OCI-LY3 (cell line): ENCODE results near the gene UNKL.

Experiments used
- H2AFZ ChIP-seq: fragments of 200-600, 300-600 bp; shearing (Covaris generic); 2 replicates; pipeline ENCODE4 v1.6.0; 2014; ENCODE audit warnings: antibody characterized with exemption, low read depth, low read length
- H3K27ac ChIP-seq: fragments of 200-600, 300-600 bp; sonication (generic); 2 replicates; pipeline ENCODE4 v1.5.1; 2014; ENCODE audit warnings: mild to moderate bottlenecking, low read length, moderate library complexity, mixed read lengths
- H3K27me3 ChIP-seq: fragments of 200-600, 300-600 bp; sonication (generic); 2 replicates; pipeline ENCODE4 v1.6.1; 2014; ENCODE audit warnings: low read depth, low read length, mixed read lengths
- H3K36me3 ChIP-seq: fragments of 200-600, 300-600 bp; sonication (generic); replicated peaks from 2 replicates; pipeline ENCODE3; 2014; ENCODE audit warnings: low read depth, low read length, mixed read lengths
- H3K4me1 ChIP-seq: fragments of 300-600, 200-600 bp; sonication (generic); 2 replicates; pipeline ENCODE4 v1.6.1; 2014; ENCODE audit warnings: low read length, mixed read lengths
- H3K4me2 ChIP-seq: fragments of 200-600, 300-600 bp; sonication (generic); 2 replicates; pipeline ENCODE4 v1.6.1; 2014; ENCODE audit warnings: low read length, mixed read lengths
- H3K4me3 ChIP-seq: fragments of 300-600, 200-600 bp; sonication (generic); 2 replicates; pipeline ENCODE4 v1.5.1; 2014; ENCODE audit warnings: antibody characterized with exemption, mild to moderate bottlenecking, low read length, moderate library complexity
- H3K79me2 ChIP-seq: fragments of 300-600, 200-600 bp; shearing (Covaris generic); 2 replicates; pipeline ENCODE4 v1.6.1; 2014; ENCODE audit warnings: mild to moderate bottlenecking, low read length, mixed read lengths
- H3K9ac ChIP-seq: fragments of 300-600, 200-600 bp; shearing (Covaris generic); 2 replicates; pipeline ENCODE4 v1.6.0; 2014; ENCODE audit warnings: mild to moderate bottlenecking, low read length, moderate library complexity
- H3K9me3 ChIP-seq: fragments of 200-600, 300-600 bp; shearing (Covaris generic); 2 replicates; pipeline ENCODE4 v1.6.1; 2014; ENCODE audit warnings: low read length, mixed read lengths; ENCODE audit not compliant: insufficient read depth
- H4K20me1 ChIP-seq: fragments of 200-600, 300-600 bp; sonication (generic); 2 replicates; pipeline ENCODE4 v1.6.1; 2016; ENCODE audit warnings: low read length, mixed read lengths; ENCODE audit not compliant: insufficient read depth
- CTCF ChIP-seq: fragments of 200-600, 300-600 bp; sonication (generic); IDR thresholded peaks from 2 replicates; pipeline ENCODE4 v1.5.1; 2014; ENCODE audit warnings: antibody characterized with exemption, low read length, low read depth
- EZH2phosphoT487 ChIP-seq: fragments of 200-600 bp; shearing (Covaris generic); IDR thresholded peaks from 2 replicates; pipeline ENCODE4 v1.6.1; 2018; ENCODE audit warnings: antibody characterized with exemption, mixed run types, low read depth

UNKL gene

DNA sequence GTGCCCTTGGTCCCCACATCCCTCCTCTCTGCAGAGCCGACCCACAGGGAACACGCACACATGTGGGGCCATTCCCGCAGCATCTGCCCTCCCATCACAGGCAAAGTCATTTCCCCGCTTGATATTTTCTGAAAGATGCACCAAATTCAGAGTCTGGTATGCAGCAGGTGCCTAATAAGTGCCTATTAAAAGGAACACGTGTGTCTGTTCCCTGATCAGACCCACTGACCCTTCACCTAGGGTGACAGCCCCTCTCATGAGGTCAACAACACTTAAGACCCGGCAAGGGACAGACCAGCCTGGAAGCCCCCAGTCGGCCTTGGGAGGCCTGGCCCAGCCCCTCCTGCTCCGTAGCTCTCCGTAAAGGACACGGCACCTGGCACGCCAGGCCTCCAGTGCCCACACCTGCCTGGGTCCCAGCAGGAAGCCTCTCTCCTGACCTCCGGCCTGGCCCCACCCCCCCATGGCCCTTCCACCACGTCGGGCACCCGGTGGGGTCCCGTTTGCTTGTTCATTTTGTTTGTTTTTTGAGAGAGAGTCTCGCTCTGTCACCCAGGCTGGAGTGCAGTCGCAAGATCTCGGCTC, 20.0 kb downstream of the UNKL start:
- Histone ChIP-seq H4K20me1 (no peaks in the 10 kb centered on the region), H3K9me3 (no peaks in the 10 kb centered on the region), H2AFZ (no peak overlapping the region), H3K79me2 (no peaks in the 10 kb centered on the region), H3K4me3 (no peak overlapping the region), H3K9ac (no peak overlapping the region), H3K4me2 (no peak overlapping the region), H3K27me3 (no peaks in the 10 kb centered on the region), H3K27ac (no peak overlapping the region), H3K36me3 (no peaks in the 10 kb centered on the region), H3K4me1 (no peaks in the 10 kb centered on the region)
- TF ChIP-seq CTCF (no peak), EZH2phosphoT487 (no peak)

DNA sequence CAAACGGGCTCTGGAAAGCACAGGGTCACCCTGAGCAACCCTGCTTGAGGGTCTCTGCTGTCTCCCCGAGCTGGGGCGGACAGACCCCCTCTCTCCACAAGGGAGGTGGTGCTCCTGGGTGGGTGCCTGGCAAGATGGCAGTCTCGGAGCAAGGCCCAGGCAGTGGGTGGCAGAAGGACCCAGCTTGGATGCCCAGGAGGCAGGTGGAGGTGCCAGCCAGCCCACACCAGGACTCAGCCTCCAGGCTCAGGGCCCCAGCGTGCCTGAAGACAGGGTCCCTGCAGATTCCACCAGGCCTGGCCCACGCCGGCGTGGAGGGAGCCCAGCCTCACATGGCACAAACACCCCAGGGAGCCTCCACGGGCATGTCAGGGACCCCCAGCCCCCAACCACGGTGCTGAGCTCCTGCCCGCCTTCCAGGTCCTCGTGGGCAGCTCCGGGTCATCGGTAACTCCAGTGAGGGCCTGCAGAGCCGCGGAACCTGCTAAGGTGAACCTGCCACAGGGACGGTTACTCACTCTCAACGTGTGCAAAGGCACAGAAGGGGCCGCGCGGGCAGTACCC, 20.8 kb downstream of the UNKL start:
- Histone ChIP-seq H2AFZ (no peak overlapping the region), H3K9ac (no peak overlapping the region), H3K4me3 (no peak overlapping the region), H3K79me2 (no peaks in the 10 kb centered on the region), H3K36me3 (no peaks in the 10 kb centered on the region), H3K4me2 (no peak overlapping the region), H4K20me1 (no peaks in the 10 kb centered on the region), H3K9me3 (no peaks in the 10 kb centered on the region), H3K27me3 (no peaks in the 10 kb centered on the region), H3K4me1 (no peaks in the 10 kb centered on the region), H3K27ac (no peak overlapping the region)
- no peak for TF ChIP-seq EZH2phosphoT487
- TF ChIP-seq CTCF: no peak

GRCh38 chr16:1392826-1393225, 21.7 kb downstream of the UNKL start:
- no peak overlapping the region for H3K9ac ChIP-seq
- no peaks in the 10 kb centered on the region for H3K4me1 ChIP-seq

DNA sequence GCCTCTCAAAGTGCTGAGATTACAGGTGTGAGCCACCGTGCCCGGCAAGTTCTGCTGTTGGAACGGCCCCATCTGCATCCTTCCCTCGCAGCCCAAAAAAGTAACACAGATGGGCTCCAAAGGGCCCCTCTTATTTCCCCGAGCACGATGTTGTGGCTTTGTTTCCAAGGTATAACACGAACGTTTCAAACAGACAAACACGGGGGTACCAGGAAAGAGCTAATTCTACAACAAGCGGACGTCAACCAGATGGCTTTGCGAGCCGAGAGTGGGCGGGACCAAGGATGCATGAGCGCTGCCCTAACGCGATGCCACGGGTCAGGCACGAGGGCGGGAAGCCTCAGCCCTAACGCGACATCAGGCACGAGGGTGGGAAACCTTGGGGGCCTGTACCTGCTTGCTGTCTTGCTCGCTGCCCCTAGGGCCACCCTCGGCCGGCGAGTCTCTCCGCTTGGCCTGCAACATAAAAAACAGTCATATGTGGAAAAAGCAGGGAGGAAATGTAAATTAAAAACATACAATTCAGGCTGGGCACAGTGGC, 24.2 kb downstream of the UNKL start:
- Histone ChIP-seq H4K20me1 (no peaks in the 10 kb centered on the region), H3K9ac (no peak overlapping the region), H3K4me2 (no peak overlapping the region), H2AFZ (no peak overlapping the region), H3K27me3 (no peaks in the 10 kb centered on the region), H3K4me3 (no peak overlapping the region), H3K9me3 (no peaks in the 10 kb centered on the region), H3K36me3 (no peaks in the 10 kb centered on the region), H3K4me1 (no peaks in the 10 kb centered on the region), H3K27ac (no peak overlapping the region), H3K79me2 (no peaks in the 10 kb centered on the region)
- no peak for TF ChIP-seq CTCF

More at GRCh38 chr16:1392826-1393225, 21.7 kb downstream of the UNKL start:
- TF ChIP-seq EZH2phosphoT487 (no peak), CTCF (no peak)
- no peak overlapping the region for H3K4me3 ChIP-seq
- H3K36me3 ChIP-seq: no peaks in the 10 kb centered on the region
- no peak overlapping the region for H3K4me2 ChIP-seq
- H3K27ac ChIP-seq: no peak overlapping the region
- H3K9me3 ChIP-seq: no peaks in the 10 kb centered on the region
- H4K20me1 ChIP-seq: no peaks in the 10 kb centered on the region
- no peaks in the 10 kb centered on the region for H3K27me3 ChIP-seq
- no peaks in the 10 kb centered on the region for H3K79me2 ChIP-seq
- no peak overlapping the region for H2AFZ ChIP-seq
